GM15510 (cell line): ENCODE data around the gene MACROD2.

Experiments used
- POLR2A ChIP-seq: IDR thresholded peaks from 3 replicates; pipeline ENCODE4 v1.6.1; 2011; ENCODE audit warnings: borderline replicate concordance; ENCODE audit not compliant: insufficient read length; ENCODE audit errors: extremely low read depth

The MACROD2 gene

DNA sequence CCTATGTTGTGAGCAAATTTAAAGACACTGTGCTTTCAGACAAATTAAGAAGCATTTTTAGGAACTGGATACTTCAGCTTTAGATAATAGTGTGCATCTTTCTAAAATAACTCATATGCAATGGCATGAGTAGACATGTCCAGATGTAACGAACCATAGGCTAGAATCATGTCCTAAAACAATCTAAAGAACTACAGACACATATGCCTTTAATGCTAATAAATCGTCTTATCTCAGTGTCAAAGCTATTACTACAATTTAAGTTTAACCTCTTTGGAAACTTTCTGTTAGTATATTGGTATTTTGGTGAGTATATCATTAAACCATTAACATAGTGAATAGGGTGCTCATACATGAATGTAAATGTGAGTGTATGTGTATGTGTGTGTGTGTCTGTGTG is 1250.6 kb downstream of the MACROD2 start:
- TF ChIP-seq POLR2A = no peak

DNA sequence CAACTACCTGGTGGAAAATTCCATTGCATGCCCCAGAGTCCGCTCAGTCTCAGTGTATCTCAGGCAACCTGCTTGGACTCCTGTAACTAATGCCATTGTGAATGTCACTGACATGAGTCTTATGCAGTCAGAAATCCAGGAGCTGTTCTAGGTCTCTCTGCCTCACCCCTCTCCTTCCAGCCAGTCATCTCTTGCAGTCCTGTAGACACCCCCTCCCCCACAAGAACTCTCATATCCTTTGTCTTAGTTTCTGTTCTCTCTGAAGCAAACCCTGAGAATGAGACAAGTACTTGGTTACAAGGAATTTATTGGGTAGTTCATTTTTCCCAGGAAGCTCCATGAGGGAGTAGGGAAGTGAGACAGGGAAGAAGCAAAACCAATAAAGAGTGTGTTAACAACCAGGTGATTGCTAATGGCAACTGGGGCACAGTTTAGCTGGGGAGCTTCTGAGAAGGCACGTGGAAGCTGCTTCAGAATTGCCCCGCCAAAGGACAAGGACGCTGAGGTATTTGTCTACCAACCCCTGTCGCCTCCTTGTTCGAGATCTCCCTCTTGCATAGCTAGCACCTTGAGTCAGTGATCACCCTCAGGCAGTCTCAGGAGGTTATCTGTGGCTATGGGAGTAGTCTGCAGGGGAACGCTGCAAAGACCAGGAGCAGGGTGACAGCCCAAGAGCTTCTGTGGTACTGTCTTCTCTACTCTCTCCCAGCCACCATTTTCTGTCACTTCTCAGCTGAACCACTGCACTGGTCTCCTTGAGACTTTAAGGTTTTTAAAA is 1253.5 kb downstream of the MACROD2 start:
- TF ChIP-seq POLR2A = no peak

DNA sequence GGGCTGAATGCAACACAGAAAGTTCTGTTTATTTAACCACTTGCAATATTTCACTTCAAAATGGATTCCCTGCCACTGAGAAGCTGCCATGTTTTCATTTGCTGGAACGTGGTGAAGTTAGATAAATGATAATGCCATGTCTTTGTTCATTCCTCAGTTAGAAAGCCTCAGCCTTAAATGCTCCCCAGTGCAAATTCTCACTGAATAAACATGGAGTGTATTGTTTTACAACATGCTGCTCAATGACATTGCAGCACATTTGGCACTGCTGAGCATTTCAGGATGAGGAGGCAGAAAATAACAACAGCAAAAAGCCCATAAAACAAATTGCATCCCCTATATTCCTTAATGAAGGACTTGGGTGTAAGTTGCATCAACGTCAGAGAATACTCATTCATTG is 1255.9 kb downstream of the MACROD2 start:
- TF ChIP-seq POLR2A = no peak

DNA sequence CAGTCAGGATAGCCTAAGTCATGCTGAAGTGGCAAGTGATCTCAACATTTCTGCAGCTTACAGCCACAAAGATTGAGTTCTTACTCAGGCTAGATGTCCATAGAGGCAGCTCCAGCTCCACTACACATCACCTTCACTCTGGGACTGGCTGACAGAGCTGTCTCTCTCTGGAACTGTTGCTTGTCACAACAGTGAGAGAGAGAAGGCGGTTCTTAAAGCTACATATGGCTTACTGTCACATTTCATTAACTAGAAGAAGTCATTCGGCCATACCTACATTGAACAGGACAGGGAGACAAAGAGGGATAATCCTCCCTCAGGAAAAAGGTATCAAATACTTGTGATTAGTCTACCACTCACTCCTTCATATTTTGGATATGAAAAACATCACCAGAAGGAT is 1257.0 kb downstream of the MACROD2 start:
- no peak for TF ChIP-seq POLR2A

DNA sequence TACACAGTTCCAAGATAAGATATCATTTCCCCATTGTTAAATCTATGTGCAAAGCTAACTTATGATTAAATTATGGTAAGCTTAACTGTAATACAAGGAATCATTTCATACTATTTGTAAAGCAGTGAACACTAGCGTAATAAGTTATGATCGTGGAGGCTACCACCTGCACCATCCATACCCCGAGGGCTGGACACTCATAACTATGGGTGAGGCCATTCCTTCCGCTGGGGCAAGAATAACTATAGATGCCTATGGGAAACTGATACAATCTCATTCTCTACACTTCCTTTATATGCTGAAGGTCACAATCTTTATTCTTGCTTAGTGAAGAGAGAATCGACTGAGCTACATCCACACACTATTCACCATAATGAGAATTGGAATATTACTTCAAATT is 1258.1 kb downstream of the MACROD2 start:
- no peak for TF ChIP-seq POLR2A

DNA sequence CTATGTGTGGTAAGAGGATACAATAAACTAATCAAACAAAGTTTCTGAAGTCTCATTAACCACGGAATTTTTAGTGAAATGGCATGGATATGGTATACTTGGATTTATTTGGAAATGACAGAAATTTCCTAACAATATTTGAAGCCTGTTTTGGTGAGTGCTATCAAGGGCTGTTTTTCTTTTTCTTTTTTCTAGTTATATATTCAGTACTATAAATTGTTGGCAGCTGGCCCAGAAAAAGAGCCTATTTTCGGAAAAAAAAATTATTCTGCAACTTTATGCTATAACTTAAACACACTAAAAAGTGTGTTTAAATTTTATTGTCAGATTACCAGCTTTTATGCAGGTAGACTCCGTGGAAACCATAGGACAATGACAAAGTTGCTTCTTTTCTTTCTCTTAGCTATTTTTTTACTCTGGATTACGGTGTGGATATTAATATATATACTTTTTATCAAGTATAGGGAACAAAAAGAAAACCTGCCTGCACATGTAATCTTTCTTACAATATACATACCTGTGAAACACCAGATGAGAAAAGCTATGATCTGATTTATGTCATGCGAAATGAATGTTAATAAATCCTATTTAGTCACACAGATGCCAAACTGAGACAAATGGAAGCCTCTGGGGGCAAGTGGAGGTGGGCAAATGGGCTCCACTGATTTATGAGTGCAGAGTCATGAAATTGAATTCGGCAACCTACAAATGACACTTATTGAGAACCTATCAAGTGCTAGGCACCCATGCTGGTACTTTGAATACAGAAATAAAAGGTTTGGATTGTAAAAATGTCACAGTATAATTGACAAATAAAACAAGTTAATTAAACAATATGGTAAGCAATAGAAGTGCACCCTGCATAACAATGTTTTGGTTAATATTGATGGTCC is 1261.6 kb downstream of the MACROD2 start:
- TF ChIP-seq POLR2A = no peak

DNA sequence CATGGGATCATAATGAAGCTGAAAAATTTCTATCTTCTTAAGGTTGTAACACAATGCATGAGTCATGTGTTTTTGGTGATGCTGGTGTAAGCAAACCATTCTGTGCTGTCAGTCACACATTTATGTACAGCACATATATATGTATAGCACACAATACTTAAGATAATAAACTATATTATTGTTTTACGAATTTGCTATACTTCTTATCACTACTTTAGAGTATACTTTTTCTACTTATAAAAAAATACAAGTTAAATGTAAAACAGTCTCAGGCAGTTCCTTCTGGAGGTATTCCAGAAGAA is 1262.2 kb downstream of the MACROD2 start:
- no peak for TF ChIP-seq POLR2A

DNA sequence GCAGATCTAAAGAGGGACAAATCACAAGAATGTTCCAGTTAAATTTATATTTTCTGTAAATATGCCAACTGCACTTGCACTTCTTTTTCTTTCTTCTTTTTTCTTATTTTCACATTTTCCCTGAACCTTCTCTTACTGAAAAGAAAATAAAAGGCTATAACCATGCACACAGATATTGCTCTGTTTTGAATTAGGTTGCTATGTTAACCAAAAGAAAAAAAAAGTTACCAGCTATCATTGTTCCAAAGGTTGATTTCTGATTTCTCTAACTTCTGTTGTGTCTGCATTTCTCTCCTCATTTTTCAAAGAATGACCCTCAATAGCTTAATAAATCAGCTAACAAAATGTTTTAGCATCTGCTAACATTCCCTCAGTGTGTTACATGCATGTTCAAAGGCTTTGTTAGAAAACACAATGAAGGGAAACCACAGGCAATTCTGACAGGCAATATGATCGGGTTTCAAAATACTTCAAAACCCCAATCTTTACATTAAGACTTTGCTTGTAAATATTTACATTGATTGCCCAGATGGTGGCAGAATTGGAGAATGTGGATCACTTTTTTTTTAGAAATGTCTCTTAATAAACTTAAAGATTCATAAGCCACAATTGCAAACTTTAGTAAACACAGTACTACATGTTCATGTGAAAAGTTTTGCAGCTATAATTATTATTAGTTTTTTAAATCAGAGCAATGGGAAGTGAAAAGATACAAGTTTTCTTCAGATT is 1270.4 kb downstream of the MACROD2 start:
- TF ChIP-seq POLR2A = no peak

DNA sequence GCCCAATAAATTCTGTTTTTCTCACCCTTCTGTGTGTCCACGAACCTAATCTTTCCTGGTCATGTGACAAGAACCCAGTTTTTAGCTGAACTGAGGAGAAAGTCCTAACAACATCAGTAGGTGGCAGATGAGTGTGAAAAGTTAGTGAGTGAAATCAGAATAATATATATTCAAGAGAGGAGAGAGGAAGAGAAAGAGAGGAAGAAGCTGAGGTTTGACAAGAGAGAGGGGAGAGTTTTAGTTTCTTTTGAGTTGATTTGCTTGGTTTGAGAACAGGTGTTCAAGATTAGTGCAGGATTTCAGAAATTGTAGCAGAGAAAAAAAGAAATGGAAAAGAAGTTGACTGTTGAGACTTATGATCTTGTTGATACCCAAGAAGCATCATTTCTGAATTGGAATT is 1272.6 kb downstream of the MACROD2 start:
- TF ChIP-seq POLR2A = no peak

DNA sequence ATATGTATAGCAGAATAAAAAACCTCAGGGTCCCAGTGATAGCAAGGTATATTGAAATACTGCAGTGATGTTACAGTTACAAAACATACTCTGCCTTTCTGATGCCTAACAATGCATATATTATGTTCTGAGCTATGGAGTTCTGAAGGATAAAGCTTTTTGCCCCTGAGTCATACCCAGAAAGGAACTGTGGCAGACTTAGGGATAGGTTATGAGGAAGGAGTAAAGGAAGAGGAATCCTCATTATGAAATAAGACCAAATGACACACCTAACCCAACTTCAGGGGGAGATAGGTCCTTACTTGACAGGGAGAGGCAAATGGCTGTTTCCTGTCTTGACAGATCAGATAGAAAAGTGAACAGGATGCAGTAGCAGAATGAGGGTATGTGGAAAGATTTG is 1282.7 kb downstream of the MACROD2 start:
- no peak for TF ChIP-seq POLR2A

DNA sequence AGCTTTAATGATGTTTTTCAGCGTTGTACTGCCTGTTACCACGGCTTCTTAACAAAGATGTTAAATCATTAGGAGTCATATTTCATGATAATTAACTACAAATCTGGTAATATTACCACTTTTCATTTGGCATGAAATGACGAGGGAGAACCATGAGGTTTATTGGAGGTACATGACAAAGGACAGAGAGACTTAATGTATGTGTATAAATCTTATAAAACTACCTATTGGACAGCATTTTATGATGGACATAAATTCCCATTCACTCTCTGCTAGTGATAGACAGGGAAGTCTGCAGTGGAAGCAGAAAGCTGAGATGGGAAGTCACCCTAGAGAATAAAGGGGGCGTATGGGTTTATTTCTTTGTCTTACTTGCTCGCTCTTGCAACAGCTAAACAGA is 1292.0 kb downstream of the MACROD2 start:
- no peak for TF ChIP-seq POLR2A

DNA sequence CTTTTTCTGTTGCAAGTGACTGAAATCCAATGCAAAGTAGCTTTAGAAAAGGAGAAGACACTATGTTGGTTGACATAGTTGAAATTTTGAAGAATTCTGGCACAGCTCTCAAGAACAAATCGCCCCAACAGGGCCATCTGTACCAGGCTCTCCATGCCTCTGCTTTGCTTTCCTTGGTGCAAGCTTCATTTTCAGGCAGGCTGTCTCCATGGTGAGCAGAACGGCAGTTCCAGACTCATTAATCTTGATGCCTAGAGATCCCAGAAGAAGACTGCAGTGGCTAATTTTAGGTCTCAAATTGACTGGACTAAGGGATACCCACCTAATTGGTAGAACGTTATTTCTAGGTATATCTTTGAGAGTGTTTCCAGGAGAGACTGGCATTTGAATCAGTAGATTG is 1292.8 kb downstream of the MACROD2 start:
- TF ChIP-seq POLR2A = no peak

DNA sequence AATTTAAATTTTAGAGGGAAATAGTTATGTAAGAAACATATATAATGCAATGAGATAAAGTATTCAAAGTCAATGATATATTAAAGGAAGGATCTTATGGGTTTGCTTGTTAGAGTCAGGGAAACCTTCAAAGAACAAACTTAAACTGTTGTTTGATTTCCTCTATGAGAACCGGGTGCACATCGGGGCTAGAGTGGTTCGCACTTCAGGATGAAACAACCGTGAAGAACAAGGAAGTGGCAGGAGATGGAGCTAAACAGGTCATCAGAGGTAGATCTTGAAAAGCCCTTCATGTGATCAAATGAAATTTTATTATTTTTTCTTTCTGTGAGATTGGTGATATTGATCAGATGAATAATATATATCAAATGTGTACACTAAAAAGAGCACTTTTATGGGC is 1294.0 kb downstream of the MACROD2 start:
- no peak for TF ChIP-seq POLR2A

DNA sequence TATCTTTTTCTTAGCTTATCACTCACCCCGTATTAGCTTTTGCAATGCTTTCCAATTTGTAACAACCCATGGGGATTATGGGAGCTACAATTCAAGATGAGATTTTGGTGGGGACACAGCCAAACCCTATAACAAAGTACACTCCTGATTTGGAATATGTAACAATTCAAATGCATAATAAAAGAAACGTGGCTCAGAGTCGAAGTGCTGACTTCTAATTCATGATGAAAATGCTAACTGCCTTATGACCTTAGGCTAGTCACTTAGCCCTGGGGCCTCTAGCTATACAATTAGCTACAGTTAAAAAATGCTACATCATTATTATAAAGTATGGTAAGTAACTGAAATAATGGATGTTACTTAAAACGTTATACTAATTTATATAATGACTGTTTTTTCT is 1297.1 kb downstream of the MACROD2 start:
- TF ChIP-seq POLR2A = no peak

DNA sequence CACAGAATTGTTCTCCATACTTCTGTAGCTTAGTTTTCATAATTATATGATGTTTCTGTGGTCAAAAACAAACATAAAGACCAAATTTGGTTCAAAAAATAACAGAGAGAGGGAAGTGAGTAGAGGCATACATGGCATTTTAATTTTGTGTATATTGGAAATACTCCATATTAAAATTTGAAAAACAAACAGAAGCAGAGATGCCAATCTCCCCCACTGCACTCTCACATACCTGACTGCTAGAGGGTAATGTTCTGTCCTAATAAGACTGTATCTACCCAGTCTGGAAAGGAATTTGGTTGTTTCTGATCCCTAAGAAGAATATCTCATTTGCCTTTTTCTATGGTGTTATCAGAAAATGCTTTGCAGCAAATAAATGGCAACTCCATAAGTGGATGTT is 1301.1 kb downstream of the MACROD2 start:
- no peak for TF ChIP-seq POLR2A
